Medulla oblongata (tissue), 1 donor: Measurements from ENCODE around the gene ULK4.
"Not testable (repeated sequence)": the region's sequence is repeated elsewhere in the genome, so short reads cannot be mapped to it uniquely, and the experiment has no call there.

ENCODE experiments used
- DNase-seq: peaks from one replicate; pipeline ENCODE4 v3.0.0-alpha.2; 2015; ENCODE audit errors: extremely low spot score

ULK4 gene

GRCh38 chr3:41502481-41502880 lies 459.4 kb downstream of the ULK4 start:
- no peak for DNase-seq

- DNase-seq, result no peak
Measured at GRCh38 chr3:41502023-41502422, 459.9 kb downstream of the ULK4 start.

GRCh38 chr3:41498847-41499246 lies 463.1 kb downstream of the ULK4 start:
- no peak for DNase-seq

DNA sequence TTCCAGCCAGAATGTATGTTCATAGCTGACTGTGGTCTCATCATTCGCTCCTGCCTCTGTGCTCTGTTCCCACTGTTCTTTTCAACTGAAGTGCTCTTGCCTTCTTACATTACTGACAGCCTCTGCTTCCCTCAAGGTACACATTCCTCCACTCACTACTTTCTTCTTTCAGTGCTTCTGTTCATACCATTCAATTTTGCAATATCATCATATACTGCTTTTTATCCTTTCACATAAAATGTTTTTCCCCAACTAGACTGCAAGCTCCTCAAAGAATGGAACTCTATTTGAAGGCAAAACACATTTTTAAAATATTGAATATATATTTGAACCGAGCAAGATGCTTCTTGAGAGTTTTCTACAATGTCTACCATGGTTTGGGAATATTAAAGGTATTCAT lies 471.5 kb downstream of the ULK4 start:
- DNase-seq, result no peak

- peak; percentile 6 for DNase-seq
Measured at GRCh38 chr3:41489231-41489630, 472.7 kb downstream of the ULK4 start.

DNA sequence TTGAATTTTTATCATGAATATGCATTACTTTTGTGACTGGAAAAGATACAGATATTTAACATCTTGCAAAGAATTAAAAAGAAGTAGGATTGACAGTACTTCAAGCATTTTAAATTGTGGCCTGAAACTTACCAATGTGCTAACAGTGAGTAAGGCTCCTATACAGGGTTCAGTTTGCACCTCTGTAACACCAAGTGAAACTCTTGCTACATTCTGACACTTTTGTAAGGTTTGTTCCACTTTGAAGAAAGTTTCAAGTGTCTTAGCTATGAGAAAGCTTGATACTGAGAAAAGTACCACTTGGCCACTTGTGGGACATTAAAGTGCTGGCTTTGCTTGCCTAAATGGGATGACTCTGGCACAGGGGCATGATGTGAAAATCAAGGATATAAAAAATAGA lies 473.4 kb downstream of the ULK4 start:
- no peak for DNase-seq

GRCh38 chr3:41485484-41485883 lies 476.4 kb downstream of the ULK4 start:
- no peak for DNase-seq

DNA sequence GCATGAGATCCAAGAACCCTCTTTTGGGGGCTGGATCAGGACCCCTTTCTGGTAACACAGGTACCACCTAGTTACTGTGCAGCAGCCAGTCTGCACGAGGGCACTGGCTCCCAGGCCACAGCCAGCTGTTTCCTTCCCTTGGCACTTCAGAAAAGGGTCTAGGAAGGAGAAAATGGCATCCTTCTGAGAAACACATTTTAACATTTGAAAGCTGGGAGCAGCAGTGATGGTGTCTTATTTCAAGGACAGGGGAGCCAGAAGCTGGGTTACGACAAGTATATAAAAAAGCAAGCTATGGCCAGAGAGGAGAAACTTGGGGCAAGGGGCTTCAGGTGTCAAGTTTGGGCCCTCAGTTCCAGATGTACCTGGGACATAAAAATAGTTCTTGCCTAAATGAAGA lies 479.8 kb downstream of the ULK4 start:
- DNase-seq, result no peak

DNA sequence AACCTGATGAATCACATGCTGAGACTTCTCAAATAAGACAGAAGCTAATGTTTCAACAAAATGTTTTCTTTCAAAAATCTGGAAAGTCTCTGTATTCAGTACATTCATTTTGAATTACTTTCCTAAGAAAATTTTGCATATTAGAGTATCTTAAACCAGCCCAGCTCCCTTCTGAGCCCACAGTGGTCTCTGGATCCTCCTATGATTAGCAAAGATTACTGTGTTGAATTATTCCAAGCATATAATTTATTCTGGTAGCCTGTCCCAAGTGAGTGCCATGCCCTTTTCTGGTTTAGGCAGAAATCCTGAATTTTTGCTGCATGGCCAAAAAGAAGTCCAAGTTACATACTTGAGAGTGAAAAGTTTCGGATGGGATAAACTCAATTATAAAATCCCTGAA lies 483.6 kb downstream of the ULK4 start:
- DNase-seq, result no peak

DNA sequence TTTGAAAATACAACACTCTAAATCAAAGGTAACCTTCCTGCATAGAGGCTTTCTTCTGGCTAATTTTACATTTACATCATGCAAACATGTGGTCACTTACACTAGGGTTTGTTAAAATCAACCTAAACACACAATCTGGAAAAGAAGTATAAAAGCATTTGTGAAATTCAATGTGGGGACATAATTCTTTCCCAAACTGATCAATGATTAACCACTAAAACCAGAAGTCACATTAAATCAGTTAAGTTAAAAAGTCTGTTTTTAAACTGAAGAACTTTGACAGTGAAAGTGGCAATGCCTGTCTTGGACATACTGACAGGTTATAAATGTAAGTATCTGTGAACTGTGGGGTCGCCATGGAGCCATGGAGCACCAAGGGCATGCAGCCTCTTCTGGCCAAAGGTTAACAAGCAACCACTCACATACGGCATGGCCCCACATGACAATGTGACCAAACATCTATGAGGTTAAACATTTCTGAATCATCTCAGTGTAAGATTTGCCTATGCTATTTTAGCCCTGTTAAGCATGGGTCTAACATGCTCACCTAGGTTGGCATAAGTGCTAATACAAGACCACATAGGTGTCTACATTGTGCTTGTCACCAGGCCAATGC lies 484.4 kb downstream of the ULK4 start:
- DNase-seq, result no peak

- no peak for DNase-seq
Measured at GRCh38 chr3:41469083-41469482, 492.8 kb downstream of the ULK4 start.

GRCh38 chr3:41467481-41467880 lies 494.4 kb downstream of the ULK4 start:
- DNase-seq, result no peak

DNA sequence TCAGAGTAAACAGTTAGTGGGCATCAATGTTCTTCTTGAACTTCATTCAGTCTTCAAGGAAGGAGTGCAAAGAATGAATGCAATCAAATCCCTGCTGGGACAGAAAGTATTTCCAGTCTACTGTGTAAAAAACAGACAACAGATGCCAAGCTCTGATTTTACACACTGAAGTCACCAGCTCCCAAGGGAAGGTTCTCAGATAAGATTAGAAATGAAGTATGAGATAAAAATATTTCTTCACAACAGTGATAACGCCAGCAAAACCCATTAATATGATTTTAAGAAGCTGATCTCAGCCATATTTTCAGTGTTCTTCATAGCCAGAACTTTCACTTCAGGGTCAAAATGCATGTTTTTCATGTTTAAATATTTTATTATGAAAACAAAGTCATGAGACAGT lies 497.0 kb downstream of the ULK4 start:
- DNase-seq, result no peak

GRCh38 chr3:41464401-41464800 lies 497.5 kb downstream of the ULK4 start:
- DNase-seq, result no peak

DNA sequence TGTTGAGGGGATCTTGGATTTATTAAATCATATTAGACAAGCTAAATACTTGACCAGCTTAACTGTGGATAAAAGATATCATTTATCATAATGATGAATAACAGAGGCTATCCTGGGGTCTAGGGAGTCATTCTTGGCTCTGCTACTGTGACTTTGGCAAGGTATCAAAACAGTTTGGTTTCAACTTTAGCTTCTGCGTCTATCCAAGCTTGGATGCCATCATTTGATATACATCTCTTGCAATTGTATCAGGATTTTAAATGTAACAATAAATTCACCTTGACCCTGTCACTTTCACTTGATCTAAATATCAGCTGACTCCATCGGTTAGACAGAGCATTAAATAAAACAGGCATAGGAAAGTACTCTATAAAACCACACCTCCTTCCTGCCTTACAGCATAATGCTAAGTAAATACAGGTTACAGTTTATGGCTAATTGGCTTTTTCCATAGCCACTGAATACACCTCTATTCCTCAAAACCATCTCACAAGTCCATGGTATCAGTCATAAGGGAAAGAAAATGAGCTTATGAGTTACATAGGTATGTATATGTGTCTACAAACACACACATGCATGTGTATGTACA lies 499.7 kb downstream of the ULK4 start:
- DNase-seq, result no peak

GRCh38 chr3:41460736-41461135 lies 501.2 kb downstream of the ULK4 start:
- DNase-seq, result no peak

GRCh38 chr3:41457176-41457575 lies 504.7 kb downstream of the ULK4 start:
- no peak for DNase-seq

DNA sequence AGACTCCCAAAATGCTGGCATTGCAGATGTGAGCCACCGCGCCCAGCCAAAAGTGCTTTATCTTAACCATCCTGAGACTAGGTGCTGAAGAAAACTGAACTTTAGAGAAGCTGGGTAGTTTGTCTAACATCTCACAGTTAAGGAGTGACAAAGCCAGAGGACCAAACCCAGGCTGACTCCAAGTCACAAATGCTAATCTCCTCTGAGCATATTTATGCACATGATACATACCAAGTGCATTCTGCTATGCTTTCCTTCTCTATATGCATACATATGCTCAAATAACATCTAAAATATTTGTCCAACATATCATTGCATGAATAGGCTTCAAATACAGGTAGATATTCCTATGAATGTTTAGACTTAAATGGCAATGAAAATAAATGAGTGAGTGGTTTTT lies 505.7 kb downstream of the ULK4 start:
- DNase-seq, result no peak

DNA sequence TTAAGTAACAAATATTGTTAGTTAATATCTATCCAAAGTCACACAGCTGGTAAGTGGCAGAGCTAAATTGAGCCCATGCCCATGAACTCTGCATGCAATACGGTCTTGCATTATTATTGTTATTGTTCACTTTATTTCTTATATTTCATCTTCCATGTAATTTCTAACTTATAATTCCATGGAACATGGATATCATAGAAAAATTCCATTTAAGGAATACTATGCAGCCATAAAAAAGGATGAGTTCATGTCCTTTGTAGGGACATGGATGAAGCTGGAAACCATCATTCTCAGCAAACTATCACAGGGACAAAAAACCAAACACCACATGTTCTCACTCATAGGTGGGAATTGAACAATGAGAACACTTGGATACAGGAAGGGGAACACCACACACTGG lies 508.3 kb downstream of the ULK4 start:
- not testable (repeated sequence) for DNase-seq

DNA sequence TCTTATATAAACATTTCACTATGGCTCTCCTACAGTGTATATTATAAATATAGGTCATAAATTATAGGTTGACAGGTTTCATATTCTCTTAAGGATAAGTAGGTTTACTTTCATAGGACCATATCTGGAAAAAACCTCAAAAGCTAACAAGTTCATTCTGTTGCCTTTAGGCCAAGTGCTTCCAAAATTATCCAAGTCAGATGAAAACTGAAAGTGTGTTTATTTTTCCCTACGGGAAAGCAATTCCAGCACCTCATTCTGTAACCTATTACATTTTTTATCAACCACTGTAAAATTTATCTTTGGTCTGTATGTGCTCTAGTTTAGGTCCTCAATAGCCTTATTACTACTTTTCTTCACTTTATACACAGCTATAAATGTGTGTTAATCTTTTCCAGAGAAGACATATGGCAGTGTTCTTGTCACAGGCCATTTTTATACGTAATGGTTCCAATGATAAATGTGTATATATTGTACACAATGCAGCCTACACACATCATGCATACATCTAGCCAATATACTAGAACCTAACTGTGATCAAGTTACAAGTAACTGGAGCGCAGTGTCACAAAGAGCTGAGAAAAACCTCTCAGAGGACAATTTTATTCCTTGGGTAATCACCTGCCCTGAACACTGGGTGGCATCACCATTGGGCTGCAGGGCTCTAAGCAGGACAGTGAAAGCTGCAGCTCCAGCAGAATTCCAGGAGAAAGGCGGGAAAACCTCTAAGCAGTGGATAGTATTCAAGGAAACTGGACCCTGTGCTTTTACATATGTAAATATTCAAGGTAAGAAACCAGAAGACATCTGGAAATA lies 511.3 kb downstream of the ULK4 start:
- no peak for DNase-seq

DNA sequence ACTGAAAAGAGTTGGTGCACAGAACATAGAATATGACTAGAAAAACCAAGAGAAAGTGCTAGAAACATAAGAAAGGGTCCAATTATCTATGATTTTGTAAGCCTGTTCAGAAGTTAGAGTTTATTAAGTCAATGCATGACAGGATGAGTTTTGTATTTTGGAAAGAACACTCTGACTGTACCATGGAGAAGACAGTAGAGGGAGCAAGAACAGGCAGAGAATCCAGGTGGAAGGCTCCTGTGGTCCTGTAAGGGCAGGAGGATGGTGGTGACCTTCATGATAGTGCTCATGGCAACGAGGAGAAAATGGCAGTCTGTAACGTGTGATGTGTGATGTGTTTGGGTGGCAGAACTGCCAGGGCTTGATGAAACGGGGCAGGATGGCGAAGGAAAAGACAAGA lies 513.5 kb downstream of the ULK4 start:
- no peak for DNase-seq

GRCh38 chr3:41447701-41448100 lies 514.2 kb downstream of the ULK4 start:
- no peak for DNase-seq

- DNase-seq, result not testable (repeated sequence)
Measured at GRCh38 chr3:41446316-41446715, 515.6 kb downstream of the ULK4 start.
